ENCODE measurements around the gene DCHS2.
"Not testable (repeated sequence)": the region's sequence is repeated elsewhere in the genome, so short reads cannot be mapped to it uniquely, and the experiment has no call there.

Gene DCHS2

GRCh38 chr4:154313004-154313585 is 178.5 kb downstream of the DCHS2 start:
- no peak for DNase-seq

GRCh38 chr4:154312246-154312645 is 179.4 kb downstream of the DCHS2 start:
- no peak for DNase-seq

- DNase-seq: no peak
These were observed 181.0 kb downstream of the DCHS2 start for GRCh38 chr4:154310578-154310977.

- no peak for DNase-seq
These were observed 183.4 kb downstream of the DCHS2 start for GRCh38 chr4:154308207-154308606.

GRCh38 chr4:154307451-154307850 is 184.1 kb downstream of the DCHS2 start:
- DNase-seq: no peak

GRCh38 chr4:154305616-154306015 is 186.0 kb downstream of the DCHS2 start:
- no peak for DNase-seq

- DNase-seq: no peak
These were observed 186.9 kb downstream of the DCHS2 start for GRCh38 chr4:154304679-154305078.

GRCh38 chr4:154294652-154295350 is 196.8 kb downstream of the DCHS2 start:
- DNase-seq: no peak

GRCh38 chr4:154293427-154293826 is 198.2 kb downstream of the DCHS2 start:
- no peak for DNase-seq

GRCh38 chr4:154292589-154292988 is 199.0 kb downstream of the DCHS2 start:
- no peak for DNase-seq

- no peak for DNase-seq
These were observed 214.4 kb downstream of the DCHS2 start for GRCh38 chr4:154277172-154277571.

- DNase-seq: no peak
These were observed 215.1 kb downstream of the DCHS2 start for GRCh38 chr4:154276496-154276895.

- DNase-seq: no peak
These were observed 236.6 kb downstream of the DCHS2 start for GRCh38 chr4:154254999-154255398.

- DNase-seq: no peak
These were observed 257.0 kb downstream of the DCHS2 start for GRCh38 chr4:154234576-154234975.

GRCh38 chr4:154231806-154232478 is 259.7 kb downstream of the DCHS2 start:
- no peak for DNase-seq

GRCh38 chr4:154230723-154231122 is 260.9 kb downstream of the DCHS2 start:
- DNase-seq: no peak

GRCh38 chr4:154230091-154230490 is 261.5 kb downstream of the DCHS2 start:
- DNase-seq: no peak

- DNase-seq: no peak
These were observed 268.7 kb downstream of the DCHS2 start for GRCh38 chr4:154222875-154223274.

- no peak for DNase-seq
These were observed 273.5 kb downstream of the DCHS2 start for GRCh38 chr4:154218051-154218450.

- DNase-seq: not testable (repeated sequence)
These were observed 274.2 kb downstream of the DCHS2 start for GRCh38 chr4:154217384-154217783.

GRCh38 chr4:154211506-154211905 is 280.1 kb downstream of the DCHS2 start:
- DNase-seq: no peak

GRCh38 chr4:154208424-154208823 is 283.2 kb downstream of the DCHS2 start:
- no peak for DNase-seq

- no peak for DNase-seq
These were observed 286.1 kb downstream of the DCHS2 start for GRCh38 chr4:154205471-154205870.

- DNase-seq: no peak
These were observed 296.9 kb downstream of the DCHS2 start for GRCh38 chr4:154194649-154195048.
